WTC11 (cell line): Measurements from ENCODE around the gene CHRNB2. TPM values are rescaled to one million over a fixed set of nuclear protein-coding genes. Genes with fewer than 3 reads are reported as not detected.

Experiments
- FOXP1 ChIP-seq: sonication (generic); formaldehyde crosslinking; IDR thresholded peaks from 2 replicates; pipeline ENCODE4 v1.8.0; 2022; ENCODE audit warnings: missing genetic modification reagents, mild to moderate bottlenecking, moderate library complexity, borderline replicate concordance
- JUN ChIP-seq: sonication (generic); formaldehyde crosslinking; IDR thresholded peaks from 2 replicates; pipeline ENCODE4 v1.8.0; 2023; ENCODE audit warnings: mild to moderate bottlenecking, missing genetic modification reagents
- MAX ChIP-seq: sonication (generic); formaldehyde crosslinking; IDR thresholded peaks from 2 replicates; pipeline ENCODE4 v1.8.0; 2022; ENCODE audit warnings: mild to moderate bottlenecking, missing genetic modification reagents
- NFE2L1 ChIP-seq: sonication (generic); formaldehyde crosslinking; IDR thresholded peaks from 2 replicates; pipeline ENCODE4 v1.8.1; 2023; ENCODE audit warnings: missing genetic modification reagents
- NR3C1 ChIP-seq: sonication (generic); formaldehyde crosslinking; conservative IDR thresholded peaks from 2 replicates; pipeline ENCODE4 v1.8.1; 2023; ENCODE audit warnings: low read depth, mild to moderate bottlenecking, missing genetic modification reagents
- OVOL2 ChIP-seq: fragments of 250-450 bp; sonication (Bioruptor Pico); IDR thresholded peaks from 2 replicates; pipeline ENCODE4 v1.9.0; 2021; ENCODE audit warnings: mild to moderate bottlenecking, borderline replicate concordance
- PREB ChIP-seq: sonication (generic); formaldehyde crosslinking; IDR thresholded peaks from 2 replicates; pipeline ENCODE4 v1.8.1; 2022; ENCODE audit warnings: mild to moderate bottlenecking, missing genetic modification reagents, moderate library complexity, borderline replicate concordance
- ZBTB21 ChIP-seq: sonication (generic); formaldehyde crosslinking; IDR thresholded peaks from 2 replicates; pipeline ENCODE4 v1.8.1; 2023; ENCODE audit warnings: mild to moderate bottlenecking, missing genetic modification reagents, borderline replicate concordance
- ZBTB43 ChIP-seq: sonication (generic); formaldehyde crosslinking; IDR thresholded peaks from 2 replicates; pipeline ENCODE4 v1.8.1; 2023; ENCODE audit warnings: mild to moderate bottlenecking, missing genetic modification reagents
- ZNF219 ChIP-seq: sonication (generic); formaldehyde crosslinking; IDR thresholded peaks from 2 replicates; pipeline ENCODE4 v1.8.0; 2023; ENCODE audit warnings: missing genetic modification reagents, mild to moderate bottlenecking, borderline replicate concordance
- ZNF263 ChIP-seq: sonication (generic); formaldehyde crosslinking; IDR thresholded peaks from 2 replicates; pipeline ENCODE4 v1.8.1; 2022; ENCODE audit warnings: low read depth, mild to moderate bottlenecking, moderate library complexity, missing genetic modification reagents
- ZNF532 ChIP-seq: fragments of 250-450 bp; sonication (Bioruptor Pico); IDR thresholded peaks from 2 replicates; pipeline ENCODE4 v1.9.0; 2021; ENCODE audit warnings: mild to moderate bottlenecking, borderline replicate concordance
- total RNA-seq: library from RNA; stranded (reverse); gene quantifications from 3 replicates; pipeline ENCODE4 v1.2.3, GENCODE V29; 2021
- TF ChIP-seq, protein P1 (sequence below): sonication (generic); formaldehyde crosslinking; IDR thresholded peaks from 2 replicates; pipeline ENCODE4 v1.8.1; 2022; ENCODE audit warnings: missing genetic modification reagents, borderline replicate concordance
- TF ChIP-seq, protein P2 (sequence below): sonication (generic); formaldehyde crosslinking; IDR thresholded peaks from 2 replicates; pipeline ENCODE4 v1.8.0; 2022; ENCODE audit warnings: mild to moderate bottlenecking, missing genetic modification reagents
- TF ChIP-seq, protein P3 (sequence below): sonication (generic); formaldehyde crosslinking; IDR thresholded peaks from 2 replicates; pipeline ENCODE4 v1.8.1; 2022; ENCODE audit warnings: low read depth, missing genetic modification reagents, borderline replicate concordance
- TF ChIP-seq, protein P4 (sequence below): sonication (generic); formaldehyde crosslinking; IDR thresholded peaks from 2 replicates; pipeline ENCODE4 v1.8.1; 2023; ENCODE audit warnings: mild to moderate bottlenecking, moderate library complexity, missing genetic modification reagents
- TF ChIP-seq, protein P5 (sequence below): sonication (generic); formaldehyde crosslinking; IDR thresholded peaks from 2 replicates; pipeline ENCODE4 v1.8.1; 2023; ENCODE audit warnings: mild to moderate bottlenecking, missing genetic modification reagents, moderate library complexity

The CHRNB2 gene
- total RNA-seq, 1 experiment from 2014 or later: 1.7 TPM

- TF ChIP-seq, protein P1, sequence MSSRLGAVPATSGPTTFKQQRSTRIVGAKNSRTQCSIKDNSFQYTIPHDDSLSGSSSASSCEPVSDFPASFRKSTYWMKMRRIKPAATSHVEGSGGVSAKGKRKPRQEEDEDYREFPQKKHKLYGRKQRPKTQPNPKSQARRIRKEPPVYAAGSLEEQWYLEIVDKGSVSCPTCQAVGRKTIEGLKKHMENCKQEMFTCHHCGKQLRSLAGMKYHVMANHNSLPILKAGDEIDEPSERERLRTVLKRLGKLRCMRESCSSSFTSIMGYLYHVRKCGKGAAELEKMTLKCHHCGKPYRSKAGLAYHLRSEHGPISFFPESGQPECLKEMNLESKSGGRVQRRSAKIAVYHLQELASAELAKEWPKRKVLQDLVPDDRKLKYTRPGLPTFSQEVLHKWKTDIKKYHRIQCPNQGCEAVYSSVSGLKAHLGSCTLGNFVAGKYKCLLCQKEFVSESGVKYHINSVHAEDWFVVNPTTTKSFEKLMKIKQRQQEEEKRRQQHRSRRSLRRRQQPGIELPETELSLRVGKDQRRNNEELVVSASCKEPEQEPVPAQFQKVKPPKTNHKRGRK (CRISPR knock-in tag): 0 out of 2 replicates have a peak, but pooled peaks have one; percentile 74
- TF ChIP-seq, protein P2, sequence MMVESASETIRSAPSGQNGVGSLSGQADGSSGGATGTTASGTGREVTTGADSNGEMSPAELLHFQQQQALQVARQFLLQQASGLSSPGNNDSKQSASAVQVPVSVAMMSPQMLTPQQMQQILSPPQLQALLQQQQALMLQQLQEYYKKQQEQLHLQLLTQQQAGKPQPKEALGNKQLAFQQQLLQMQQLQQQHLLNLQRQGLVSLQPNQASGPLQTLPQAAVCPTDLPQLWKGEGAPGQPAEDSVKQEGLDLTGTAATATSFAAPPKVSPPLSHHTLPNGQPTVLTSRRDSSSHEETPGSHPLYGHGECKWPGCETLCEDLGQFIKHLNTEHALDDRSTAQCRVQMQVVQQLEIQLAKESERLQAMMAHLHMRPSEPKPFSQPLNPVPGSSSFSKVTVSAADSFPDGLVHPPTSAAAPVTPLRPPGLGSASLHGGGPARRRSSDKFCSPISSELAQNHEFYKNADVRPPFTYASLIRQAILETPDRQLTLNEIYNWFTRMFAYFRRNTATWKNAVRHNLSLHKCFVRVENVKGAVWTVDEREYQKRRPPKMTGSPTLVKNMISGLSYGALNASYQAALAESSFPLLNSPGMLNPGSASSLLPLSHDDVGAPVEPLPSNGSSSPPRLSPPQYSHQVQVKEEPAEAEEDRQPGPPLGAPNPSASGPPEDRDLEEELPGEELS (CRISPR knock-in tag): peak; percentile 99
- TF ChIP-seq ZNF219 (CRISPR knock-in tag) (peak; percentile 92), OVOL2 (no peak), JUN (CRISPR knock-in tag) (peak; percentile 77; the same call in 1 of the 2 replicates), NFE2L1 (CRISPR knock-in tag) (peak; percentile 99), ZNF263 (CRISPR knock-in tag) (0 out of 2 replicates have a peak, but pooled peaks have one; percentile 46), ZBTB43 (CRISPR knock-in tag) (peak; percentile 98), PREB (CRISPR knock-in tag) (peak; percentile 97), NR3C1 (CRISPR knock-in tag) (peak; percentile 83; the same call in 1 of the 2 replicates), MAX (CRISPR knock-in tag) (peak; percentile 100), ZBTB21 (CRISPR knock-in tag) (peak; percentile 95), FOXP1 (peak; percentile 99), ZNF532 (CRISPR knock-in tag) (no peak)
- TF ChIP-seq, protein P3, sequence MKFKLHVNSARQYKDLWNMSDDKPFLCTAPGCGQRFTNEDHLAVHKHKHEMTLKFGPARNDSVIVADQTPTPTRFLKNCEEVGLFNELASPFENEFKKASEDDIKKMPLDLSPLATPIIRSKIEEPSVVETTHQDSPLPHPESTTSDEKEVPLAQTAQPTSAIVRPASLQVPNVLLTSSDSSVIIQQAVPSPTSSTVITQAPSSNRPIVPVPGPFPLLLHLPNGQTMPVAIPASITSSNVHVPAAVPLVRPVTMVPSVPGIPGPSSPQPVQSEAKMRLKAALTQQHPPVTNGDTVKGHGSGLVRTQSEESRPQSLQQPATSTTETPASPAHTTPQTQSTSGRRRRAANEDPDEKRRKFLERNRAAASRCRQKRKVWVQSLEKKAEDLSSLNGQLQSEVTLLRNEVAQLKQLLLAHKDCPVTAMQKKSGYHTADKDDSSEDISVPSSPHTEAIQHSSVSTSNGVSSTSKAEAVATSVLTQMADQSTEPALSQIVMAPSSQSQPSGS (CRISPR knock-in tag): peak; percentile 86; the same call in 1 of the 2 replicates
- TF ChIP-seq, protein P4, sequence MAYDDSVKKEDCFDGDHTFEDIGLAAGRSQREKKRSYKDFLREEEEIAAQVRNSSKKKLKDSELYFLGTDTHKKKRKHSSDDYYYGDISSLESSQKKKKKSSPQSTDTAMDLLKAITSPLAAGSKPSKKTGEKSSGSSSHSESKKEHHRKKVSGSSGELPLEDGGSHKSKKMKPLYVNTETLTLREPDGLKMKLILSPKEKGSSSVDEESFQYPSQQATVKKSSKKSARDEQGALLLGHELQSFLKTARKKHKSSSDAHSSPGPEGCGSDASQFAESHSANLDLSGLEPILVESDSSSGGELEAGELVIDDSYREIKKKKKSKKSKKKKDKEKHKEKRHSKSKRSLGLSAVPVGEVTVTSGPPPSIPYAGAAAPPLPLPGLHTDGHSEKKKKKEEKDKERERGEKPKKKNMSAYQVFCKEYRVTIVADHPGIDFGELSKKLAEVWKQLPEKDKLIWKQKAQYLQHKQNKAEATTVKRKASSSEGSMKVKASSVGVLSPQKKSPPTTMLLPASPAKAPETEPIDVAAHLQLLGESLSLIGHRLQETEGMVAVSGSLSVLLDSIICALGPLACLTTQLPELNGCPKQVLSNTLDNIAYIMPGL (CRISPR knock-in tag): peak; percentile 75
- TF ChIP-seq, protein P5, sequence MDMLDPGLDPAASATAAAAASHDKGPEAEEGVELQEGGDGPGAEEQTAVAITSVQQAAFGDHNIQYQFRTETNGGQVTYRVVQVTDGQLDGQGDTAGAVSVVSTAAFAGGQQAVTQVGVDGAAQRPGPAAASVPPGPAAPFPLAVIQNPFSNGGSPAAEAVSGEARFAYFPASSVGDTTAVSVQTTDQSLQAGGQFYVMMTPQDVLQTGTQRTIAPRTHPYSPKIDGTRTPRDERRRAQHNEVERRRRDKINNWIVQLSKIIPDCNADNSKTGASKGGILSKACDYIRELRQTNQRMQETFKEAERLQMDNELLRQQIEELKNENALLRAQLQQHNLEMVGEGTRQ (CRISPR knock-in tag): peak; percentile 97
Measured at GRCh38 chr1:154558720-154559465, 8.7 kb upstream of the CHRNB2 start (continued).
